H9 (cell line): ENCODE data around the gene LMBRD2. TPM values are rescaled to one million over a fixed set of nuclear protein-coding genes. Genes with fewer than 3 reads are reported as not detected.

Experiments used
- DNase-seq: peaks from one replicate; pipeline ENCODE4 v3.0.0-alpha.2; 2017
- H2AFZ ChIP-seq: one replicate; pipeline ENCODE4 v1.6.1; 2013; ENCODE audit warnings: mild to moderate bottlenecking, low read length, control low read depth, moderate library complexity
- H2AK5ac ChIP-seq: 2 replicates; pipeline ENCODE4 v1.6.1; 2013; ENCODE audit warnings: low read length, control low read depth, mixed read lengths; ENCODE audit not compliant: insufficient read length
- H2BK120ac ChIP-seq: one replicate; pipeline ENCODE4 v1.6.1; 2013; ENCODE audit warnings: low read depth, mild to moderate bottlenecking, low read length, control low read depth, inconsistent platforms; ENCODE audit not compliant: poor library complexity, severe bottlenecking
- H2BK12ac ChIP-seq: 2 replicates; pipeline ENCODE4 v1.6.1; 2013; ENCODE audit warnings: low read length, control low read depth, mixed read lengths, low read depth; ENCODE audit not compliant: insufficient read length
- H2BK15ac ChIP-seq: 2 replicates; pipeline ENCODE4 v1.6.1; 2013; ENCODE audit warnings: low read depth, low read length, control low read depth
- H2BK20ac ChIP-seq: one replicate; pipeline ENCODE4 v1.6.1; 2013; ENCODE audit warnings: low read depth, mild to moderate bottlenecking, low read length, control low read depth, inconsistent platforms; ENCODE audit not compliant: poor library complexity, severe bottlenecking
- H2BK5ac ChIP-seq: 2 replicates; pipeline ENCODE4 v1.6.1; 2013; ENCODE audit warnings: low read length, control low read depth, mixed read lengths; ENCODE audit not compliant: insufficient read length
- H3K14ac ChIP-seq: 2 replicates; pipeline ENCODE4 v1.6.1; 2013; ENCODE audit warnings: low read length, control low read depth; ENCODE audit not compliant: insufficient read depth
- H3K18ac ChIP-seq: 2 replicates; pipeline ENCODE4 v1.6.1; 2013; ENCODE audit warnings: low read depth, mild to moderate bottlenecking, mixed read lengths, low read length, control low read depth; ENCODE audit not compliant: insufficient read length
- H3K23ac ChIP-seq: 2 replicates; pipeline ENCODE4 v1.6.1; 2013; ENCODE audit warnings: low read length, control low read depth, mixed read lengths, low read depth; ENCODE audit not compliant: insufficient read length
- H3K23me2 ChIP-seq: 2 replicates; pipeline ENCODE4 v1.6.1; 2013; ENCODE audit warnings: low read depth, mild to moderate bottlenecking, mixed read lengths, low read length, control low read depth; ENCODE audit not compliant: insufficient read length, poor library complexity, severe bottlenecking
- H3K27ac ChIP-seq: 2 replicates; pipeline ENCODE4 v1.5.1; 2013; ENCODE audit warnings: low read length, control low read depth, mixed read lengths, low read depth; ENCODE audit not compliant: insufficient read length
- H3K27me3 ChIP-seq: 2 replicates; pipeline ENCODE4 v1.6.1; 2013; ENCODE audit warnings: low read length, control low read depth, inconsistent platforms; ENCODE audit not compliant: insufficient read depth
- H3K4ac ChIP-seq: 2 replicates; pipeline ENCODE4 v1.6.1; 2013; ENCODE audit warnings: low read depth, mild to moderate bottlenecking, control low read depth, inconsistent platforms, low read length, moderate library complexity
- H3K4me1 ChIP-seq: 2 replicates; pipeline ENCODE4 v1.6.1; 2013; ENCODE audit warnings: low read length, control low read depth, inconsistent platforms; ENCODE audit not compliant: insufficient read depth
- H3K4me2 ChIP-seq: 2 replicates; pipeline ENCODE4 v1.6.1; 2013; ENCODE audit warnings: low read length, control low read depth, mixed read lengths; ENCODE audit not compliant: insufficient read length, insufficient read depth
- H3K56ac ChIP-seq: 2 replicates; pipeline ENCODE4 v1.6.1; 2013; ENCODE audit warnings: low read depth, mild to moderate bottlenecking, mixed read lengths, low read length, control low read depth; ENCODE audit not compliant: insufficient read length
- H3K79me1 ChIP-seq: 2 replicates; pipeline ENCODE4 v1.6.1; 2013; ENCODE audit warnings: low read depth, mild to moderate bottlenecking, moderate library complexity, low read length, control low read depth, inconsistent platforms; ENCODE audit not compliant: insufficient read depth, poor library complexity, severe bottlenecking
- H3K79me2 ChIP-seq: 2 replicates; pipeline ENCODE4 v1.6.1; 2013; ENCODE audit warnings: low read length, control low read depth, inconsistent platforms; ENCODE audit not compliant: insufficient read depth
- H3K9ac ChIP-seq: 2 replicates; pipeline ENCODE4 v1.6.1; 2013; ENCODE audit warnings: low read length, control low read depth, mixed read lengths; ENCODE audit not compliant: insufficient read length; ENCODE audit errors: extremely low read depth
- H3K9me3 ChIP-seq: one replicate; pipeline ENCODE4 v1.6.1; 2013; ENCODE audit warnings: low read depth, low read length, inconsistent platforms; ENCODE audit not compliant: control insufficient read depth
- H3T11ph ChIP-seq: one replicate; pipeline ENCODE4 v1.6.1; 2013; ENCODE audit warnings: mild to moderate bottlenecking, low read length, control low read depth, inconsistent platforms
- H4K20me1 ChIP-seq: one replicate; pipeline ENCODE4 v1.6.1; 2013; ENCODE audit not compliant: control insufficient read depth, insufficient read length, insufficient read depth
- H4K5ac ChIP-seq: 2 replicates; pipeline ENCODE4 v1.6.1; 2013; ENCODE audit warnings: low read depth, mild to moderate bottlenecking, mixed read lengths, low read length, control low read depth; ENCODE audit not compliant: insufficient read length
- H4K8ac ChIP-seq: replicated peaks from 2 replicates; pipeline ENCODE4 v1.6.1; 2013; ENCODE audit warnings: low read length, control low read depth, mixed read lengths, low read depth; ENCODE audit not compliant: insufficient read length
- H4K91ac ChIP-seq: 2 replicates; pipeline ENCODE4 v1.6.1; 2013; ENCODE audit warnings: low read depth, mild to moderate bottlenecking, moderate library complexity, mixed read lengths, low read length, control low read depth; ENCODE audit not compliant: insufficient read length
- H3K27ac Mint-ChIP-seq, 3 experiments: 2 replicates in 2 of 3; 3 replicates in 1 of 3; pipeline ENCODE4 v1.8.0; 2020 to 2021; ENCODE audit warnings: mixed read lengths in 3 of 3, mild to moderate bottlenecking in 1 of 3, moderate library complexity in 1 of 3
- H3K27me3 Mint-ChIP-seq: 2 replicates; pipeline ENCODE4 v1.8.0; 2021; ENCODE audit warnings: low read depth, mild to moderate bottlenecking, moderate library complexity, mixed read lengths
- H3K36me3 Mint-ChIP-seq, 3 experiments: 2 replicates in 2 of 3; 3 replicates in 1 of 3; pipeline ENCODE4 v1.8.0; 2020 to 2021; ENCODE audit warnings: low read depth in 3 of 3, mixed read lengths in 3 of 3; ENCODE audit not compliant: insufficient read depth in 1 of 3
- H3K4me1 Mint-ChIP-seq, 2 experiments: 2 replicates each; pipeline ENCODE4 v1.8.0; 2020; ENCODE audit warnings: mixed read lengths in 2 of 2
- H3K4me3 Mint-ChIP-seq, 2 experiments: 2 replicates in 1 of 2; 3 replicates in 1 of 2; pipeline ENCODE4 v1.8.0; 2020 to 2021; ENCODE audit warnings: mild to moderate bottlenecking in 2 of 2, mixed read lengths in 2 of 2, moderate library complexity in 1 of 2
- H3K9me3 Mint-ChIP-seq, 2 experiments: 2 replicates in 1 of 2; 3 replicates in 1 of 2; pipeline ENCODE4 v1.8.0; 2020; ENCODE audit warnings: mild to moderate bottlenecking in 2 of 2, mixed read lengths in 2 of 2, moderate library complexity in 1 of 2
- WGBS: extraction: QIAGEN DNeasy Blood & Tissue Kit; methylation state at CpG from one replicate; pipeline ENCODE4 v1.1.7; 2013; ENCODE audit warnings: missing lambda C conversion rate, low lambda C conversion rate, mixed read lengths; ENCODE audit not compliant: insufficient read length; ENCODE audit errors: extremely low coverage; 5-methylcytosine and 5-hydroxymethylcytosine counted together
- total RNA-seq: library from RNA; stranded (reverse); gene quantifications from 2 replicates; pipeline ENCODE4 v1.2.1, GENCODE V29; 2021
- TF ChIP-seq, protein P1 (sequence below): fragments of 200-600 bp; sonication (generic); conservative IDR thresholded peaks from 3 replicates; pipeline ENCODE4 v1.8.0; 2021; ENCODE audit warnings: antibody characterized with exemption, mild to moderate bottlenecking

LMBRD2 gene
- total RNA-seq, 1 experiment from 2014 or later: 5.3 TPM

DNA sequence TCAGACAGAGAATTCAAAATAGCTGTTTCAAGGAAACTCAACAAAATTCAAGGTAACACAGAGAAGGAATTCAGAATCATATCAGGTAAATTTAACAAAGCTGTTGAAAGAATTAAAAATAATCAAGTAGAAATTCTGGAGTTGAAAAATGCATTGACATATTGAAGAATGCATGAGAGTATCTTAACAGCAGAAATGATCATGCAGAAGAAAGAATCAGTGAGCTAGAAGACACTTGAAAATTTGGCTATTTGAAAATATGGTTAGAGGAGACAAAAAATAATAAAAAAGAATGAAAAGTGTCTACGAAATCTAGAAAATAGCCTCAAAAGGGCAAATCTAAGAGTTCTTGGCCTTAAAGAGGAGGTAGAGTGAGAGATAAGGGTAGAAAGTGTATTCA lies 22.9 kb downstream of the LMBRD2 start:
- H3K4me3 Mint-ChIP-seq: no peak overlapping the region
- no peak overlapping the region for H2AK5ac ChIP-seq
- no peaks in the 10 kb centered on the region for H3K27me3 Mint-ChIP-seq
- no peak overlapping the region for H3T11ph ChIP-seq
- H2AFZ ChIP-seq: no peak overlapping the region
- WGBS: no CpG with 5 or more reads among the region's 1 CpG
- no peaks in the 10 kb centered on the region; a peak in 1 of 5 replicates for H3K9me3 Mint-ChIP-seq
- H3K18ac ChIP-seq: no peak overlapping the region
- no peak overlapping the region for H3K27ac Mint-ChIP-seq
- H3K4me2 ChIP-seq: no peak overlapping the region
- TF ChIP-seq, protein P1, sequence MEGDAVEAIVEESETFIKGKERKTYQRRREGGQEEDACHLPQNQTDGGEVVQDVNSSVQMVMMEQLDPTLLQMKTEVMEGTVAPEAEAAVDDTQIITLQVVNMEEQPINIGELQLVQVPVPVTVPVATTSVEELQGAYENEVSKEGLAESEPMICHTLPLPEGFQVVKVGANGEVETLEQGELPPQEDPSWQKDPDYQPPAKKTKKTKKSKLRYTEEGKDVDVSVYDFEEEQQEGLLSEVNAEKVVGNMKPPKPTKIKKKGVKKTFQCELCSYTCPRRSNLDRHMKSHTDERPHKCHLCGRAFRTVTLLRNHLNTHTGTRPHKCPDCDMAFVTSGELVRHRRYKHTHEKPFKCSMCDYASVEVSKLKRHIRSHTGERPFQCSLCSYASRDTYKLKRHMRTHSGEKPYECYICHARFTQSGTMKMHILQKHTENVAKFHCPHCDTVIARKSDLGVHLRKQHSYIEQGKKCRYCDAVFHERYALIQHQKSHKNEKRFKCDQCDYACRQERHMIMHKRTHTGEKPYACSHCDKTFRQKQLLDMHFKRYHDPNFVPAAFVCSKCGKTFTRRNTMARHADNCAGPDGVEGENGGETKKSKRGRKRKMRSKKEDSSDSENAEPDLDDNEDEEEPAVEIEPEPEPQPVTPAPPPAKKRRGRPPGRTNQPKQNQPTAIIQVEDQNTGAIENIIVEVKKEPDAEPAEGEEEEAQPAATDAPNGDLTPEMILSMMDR: no peak
- no peak overlapping the region for H2BK20ac ChIP-seq
- no peaks in the 10 kb centered on the region for H3K79me2 ChIP-seq
- H2BK5ac ChIP-seq: no peak overlapping the region
- H3K79me1 ChIP-seq: no peaks in the 10 kb centered on the region
- H3K23ac ChIP-seq: no peak overlapping the region
- no peaks in the 10 kb centered on the region for H3K4me1 ChIP-seq
- no peak overlapping the region for H2BK120ac ChIP-seq
- no peak overlapping the region for H4K91ac ChIP-seq
- no peak overlapping the region for H3K27ac ChIP-seq
- peaks cover 0 to 5% of the 10 kb centered on the region in 2 experiments; a peak in 1 of 4 replicates for H3K4me1 Mint-ChIP-seq
- no peaks in the 10 kb centered on the region for H4K20me1 ChIP-seq
- no peak overlapping the region for H3K9ac ChIP-seq
- no peak overlapping the region for H3K56ac ChIP-seq
- H4K5ac ChIP-seq: no peak overlapping the region
- H2BK15ac ChIP-seq: no peak overlapping the region
- peaks cover 0 to 15% (median 3%) of the 10 kb centered on the region in 3 experiments; a peak in 4 of 7 replicates for H3K36me3 Mint-ChIP-seq
- no peak overlapping the region for H4K8ac ChIP-seq
- H3K4ac ChIP-seq: no peak overlapping the region
- H2BK12ac ChIP-seq: no peak overlapping the region
- H3K14ac ChIP-seq: no peak overlapping the region
- no peaks in the 10 kb centered on the region for H3K23me2 ChIP-seq
- no peak for DNase-seq
- H3K9me3 ChIP-seq: no peaks in the 10 kb centered on the region
- no peaks in the 10 kb centered on the region for H3K27me3 ChIP-seq
